HepG2 (cell line): ENCODE results near the gene TRIM62.

Experiments used
- AKNA ChIP-seq: sonication (generic); formaldehyde crosslinking; IDR thresholded peaks from 2 replicates; pipeline ENCODE4 v1.4.0; 2020; ENCODE audit warnings: missing genetic modification reagents, borderline replicate concordance
- BHLHE40 ChIP-seq: IDR thresholded peaks from 2 replicates; pipeline ENCODE4 v1.6.1; 2011; ENCODE audit warnings: low read length, improper control_type of control experiment
- DZIP1 ChIP-seq: sonication (generic); formaldehyde crosslinking; IDR thresholded peaks from 2 replicates; pipeline ENCODE4 v1.5.0; 2020; ENCODE audit warnings: mild to moderate bottlenecking, missing genetic modification reagents
- EED ChIP-seq: sonication (generic); formaldehyde crosslinking; IDR thresholded peaks from 2 replicates; pipeline ENCODE4 v1.5.0; 2020; ENCODE audit warnings: mild to moderate bottlenecking, missing genetic modification reagents
- FOXK2 ChIP-seq: fragments of 450-650 bp; IDR thresholded peaks from 2 replicates; pipeline ENCODE4 v1.6.1; 2016
- HCFC1 ChIP-seq: fragments of 150-350 bp; IDR thresholded peaks from 2 replicates; pipeline ENCODE4 v1.6.1; 2014; ENCODE audit warnings: low read depth, low read length
- NONO ChIP-seq, 2 experiments: fragments of 450-650 bp in 1 of 2; sonication (generic) in 1 of 2; formaldehyde crosslinking in 1 of 2; IDR thresholded peaks in 1 of 2; conservative IDR thresholded peaks in 1 of 2; 2 replicates each; pipeline versions ENCODE4 v1.6.1 to v1.8.0; 2017 to 2022; ENCODE audit warnings: mild to moderate bottlenecking in 1 of 2, missing genetic modification reagents in 1 of 2, moderate library complexity in 1 of 2
- POLR2A ChIP-seq, 2 experiments: IDR thresholded peaks; 2 replicates each; pipeline ENCODE4 v1.6.1; 2011; ENCODE audit warnings: low read depth in 2 of 2, low read length in 2 of 2, mild to moderate bottlenecking in 1 of 2, moderate library complexity in 1 of 2; ENCODE audit not compliant: insufficient read depth in 1 of 2
- PTBP1 ChIP-seq: fragments of 200-400 bp; formaldehyde crosslinking; IDR thresholded peaks from 2 replicates; pipeline ENCODE4 v1.6.1; 2018; ENCODE audit warnings: low read length, low read depth; ENCODE audit not compliant: poor library complexity, severe bottlenecking
- U2AF1 ChIP-seq: fragments of 200-400 bp; formaldehyde crosslinking; optimal IDR thresholded peaks from 2 replicates; pipeline ENCODE3; 2017; ENCODE audit warnings: mild to moderate bottlenecking, low read depth, low read length
- ZNF737 ChIP-seq: sonication (generic); formaldehyde crosslinking; IDR thresholded peaks from 2 replicates; pipeline ENCODE4 v1.5.0; 2020; ENCODE audit warnings: missing genetic modification reagents, mild to moderate bottlenecking, borderline replicate concordance
- ZNF766 ChIP-seq: sonication (generic); formaldehyde crosslinking; IDR thresholded peaks from 2 replicates; pipeline ENCODE4 v1.5.0; 2020; ENCODE audit warnings: missing genetic modification reagents, borderline replicate concordance
- ZNF775 ChIP-seq: sonication (generic); formaldehyde crosslinking; IDR thresholded peaks from 2 replicates; pipeline ENCODE4 v1.4.0; 2020; ENCODE audit warnings: missing genetic modification reagents, mild to moderate bottlenecking, moderate library complexity, borderline replicate concordance

GRCh38 chr1:33147997-33148314, 33.9 kb downstream of the TRIM62 start:
- TF ChIP-seq FOXK2 (no peak), U2AF1 (no peak), AKNA (no peak), POLR2A (IDR thresholded peaks at IDR 0.05; ENCODE audit: insufficient read depth in 1 of 2, low read depth in 2 of 2, low read length in 2 of 2) (no peak), ZNF775 (no peak), ZNF766 (no peak), HCFC1 (no peak), BHLHE40 (no peak), PTBP1 (no peak), ZNF737 (no peak), NONO (IDR thresholded peaks at IDR 0.05) (no peak), NONO (CRISPR knock-in tag; conservative IDR thresholded peaks at IDR 0.05) (no peak), DZIP1 (CRISPR knock-in tag) (no peak), EED (CRISPR knock-in tag) (no peak)
